Amniotic stem cell (primary cell): ENCODE measurements around the gene GLB1L3.
"Not testable (repeated sequence)": the region's sequence is repeated elsewhere in the genome, so short reads cannot be mapped to it uniquely, and the experiment has no call there.

Experiments
- DNase-seq: peaks from one replicate; lab custom pipeline; 2025; lab: John Stamatoyannopoulos, UW

The GLB1L3 gene

GRCh38 chr11:134344497-134345236 is 68.5 kb downstream of the GLB1L3 start:
- not testable (repeated sequence) for DNase-seq

- DNase-seq = no peak
These were observed 69.0 kb downstream of the GLB1L3 start for GRCh38 chr11:134345237-134345550.

DNA sequence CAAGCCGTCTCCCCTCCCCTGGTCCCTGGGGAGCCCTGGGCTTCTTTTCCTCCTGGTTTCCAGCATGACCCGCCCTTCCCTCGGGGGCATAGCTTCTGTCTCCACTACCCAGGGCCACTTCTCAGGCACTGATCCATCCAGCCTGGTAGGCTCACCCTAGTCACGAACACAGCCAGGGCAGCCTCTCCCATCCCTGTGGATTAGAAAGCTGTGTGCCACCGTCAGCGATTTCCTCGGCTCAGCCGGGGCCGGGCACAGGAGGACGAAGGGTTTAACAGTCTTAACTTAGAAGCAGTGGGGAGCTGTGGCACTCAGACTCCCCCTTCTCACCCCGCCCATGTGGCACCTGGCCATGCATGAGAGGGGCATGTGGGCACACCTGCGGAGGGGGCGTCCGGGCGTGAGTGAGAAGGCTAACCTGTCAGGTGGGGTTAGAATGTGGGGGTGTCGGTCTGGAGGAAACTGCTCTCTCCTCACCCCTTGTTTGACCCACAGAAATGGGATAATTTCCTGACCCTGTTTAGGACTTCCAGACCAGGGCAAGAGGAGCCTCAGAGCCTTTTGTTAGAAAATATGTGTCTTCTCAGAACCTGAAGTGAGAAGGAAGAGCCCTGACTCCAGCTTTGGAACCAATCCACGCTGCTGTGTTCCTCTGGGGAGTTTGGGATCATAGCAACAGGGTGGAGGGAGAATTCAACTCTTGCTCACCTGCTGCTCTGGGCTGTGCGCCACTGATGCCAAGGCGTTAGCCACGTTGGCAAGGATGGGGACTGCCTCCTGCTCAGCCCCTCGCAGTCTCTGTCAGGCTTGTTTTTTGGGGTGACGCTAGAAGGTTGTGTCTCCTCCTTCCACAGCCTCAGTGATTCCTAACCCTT is 70.2 kb downstream of the GLB1L3 start:
- no peak for DNase-seq

DNA sequence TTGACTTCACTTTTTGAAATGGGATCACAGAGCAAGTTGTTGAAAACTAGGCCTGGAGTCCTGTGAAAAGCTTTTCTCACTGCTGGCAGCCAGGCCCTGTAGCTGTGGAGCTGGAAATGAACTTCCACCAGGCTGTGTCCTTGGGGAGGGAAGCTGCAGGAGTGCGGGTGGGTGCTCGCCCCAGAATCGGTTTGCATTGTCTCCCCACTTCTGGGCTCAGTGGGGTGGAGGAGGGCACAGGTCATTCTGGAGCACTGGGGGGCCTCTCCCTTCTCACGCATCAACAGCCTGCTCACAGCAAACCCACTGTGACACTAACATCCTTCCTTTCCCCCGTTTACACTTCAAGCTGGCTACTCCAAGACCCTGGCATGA is 70.8 kb downstream of the GLB1L3 start:
- DNase-seq = no peak

DNA sequence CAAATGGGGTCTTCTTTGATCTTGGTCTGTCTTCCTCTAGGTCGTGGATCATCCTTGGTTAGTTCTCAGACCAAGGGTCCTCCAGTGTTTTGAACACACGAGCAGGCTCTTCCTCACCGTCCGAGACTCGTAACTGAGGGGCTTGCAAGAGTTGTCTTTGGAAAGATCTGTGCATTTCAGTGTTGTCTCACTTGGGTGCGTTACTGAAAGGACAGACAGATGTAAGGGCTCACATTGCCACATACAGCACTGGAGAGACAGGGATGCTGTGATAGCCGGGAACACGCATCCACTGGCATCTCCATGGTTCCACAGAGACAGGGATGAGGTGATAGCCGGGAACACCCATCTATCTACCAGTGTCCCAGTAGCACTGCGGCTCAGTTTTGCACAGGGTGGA is 71.3 kb downstream of the GLB1L3 start:
- DNase-seq = no peak

GRCh38 chr11:134349109-134349801 is 73.1 kb downstream of the GLB1L3 start:
- no peak for DNase-seq

DNA sequence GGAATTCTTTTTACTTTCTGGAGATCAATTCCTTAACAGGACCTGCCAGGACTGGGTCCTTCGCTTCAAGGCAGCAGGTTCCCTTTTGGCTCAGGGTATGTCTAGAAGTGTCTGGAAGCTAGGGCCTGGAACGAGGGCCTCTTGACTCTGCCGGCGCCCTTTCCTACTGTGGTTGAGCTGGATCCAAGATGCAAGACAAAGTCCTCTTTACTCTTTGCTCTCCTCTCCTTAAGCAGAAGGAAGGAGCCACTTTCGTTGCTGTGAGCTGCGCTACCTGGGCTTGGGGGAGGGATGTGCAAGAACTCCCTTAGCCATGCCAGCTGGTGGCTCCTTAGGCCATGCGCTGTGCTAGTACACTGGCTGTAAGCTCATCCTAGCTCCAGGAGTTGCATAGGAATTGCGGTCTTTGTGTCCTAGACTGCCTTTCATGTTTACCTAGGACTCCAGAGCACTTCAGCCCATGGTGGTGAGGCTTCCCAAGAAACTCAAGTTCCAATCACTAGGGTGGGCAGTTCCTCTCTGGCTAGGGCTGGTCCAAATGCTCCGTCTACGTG is 73.7 kb downstream of the GLB1L3 start:
- no peak for DNase-seq

DNA sequence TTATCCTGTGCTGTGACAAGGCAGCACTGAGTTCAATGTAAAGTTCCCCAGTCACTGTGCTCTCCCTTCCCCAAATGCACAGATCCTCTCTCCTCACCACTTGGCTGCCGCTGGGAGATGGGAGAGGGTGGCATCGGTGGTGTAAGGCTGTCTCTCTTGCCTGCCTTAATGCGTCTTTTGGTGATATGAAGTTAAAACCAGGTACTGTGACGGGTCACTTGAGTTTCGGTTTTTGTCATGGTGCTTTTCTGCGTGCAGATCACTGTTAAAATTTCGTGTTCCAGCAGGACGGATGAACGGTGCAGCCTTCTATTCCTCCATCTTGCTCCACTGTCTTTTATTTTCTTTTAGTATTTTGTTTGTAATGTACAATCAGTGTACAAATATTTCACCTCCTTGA is 74.2 kb downstream of the GLB1L3 start:
- DNase-seq = no peak

DNA sequence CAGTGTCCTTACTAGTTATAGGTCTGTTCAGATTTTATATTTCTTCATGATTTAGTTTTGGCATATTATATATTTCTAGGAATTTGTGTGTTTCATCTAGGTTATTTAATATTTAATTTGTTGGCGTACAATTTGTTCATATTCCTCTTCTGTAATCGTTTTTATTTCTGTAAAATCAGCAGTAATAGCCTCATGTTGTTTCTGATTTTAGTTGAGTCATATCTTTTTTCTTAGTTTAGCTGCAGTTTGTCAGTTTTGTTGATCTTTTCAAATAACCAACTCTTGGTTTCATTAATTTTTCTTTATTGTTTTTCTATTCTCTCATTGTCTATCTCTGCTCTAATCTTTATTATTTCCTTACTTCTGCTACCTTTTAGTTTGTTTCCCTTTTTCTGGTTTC is 75.9 kb downstream of the GLB1L3 start:
- DNase-seq = no peak

GRCh38 chr11:134355136-134355535 is 79.0 kb downstream of the GLB1L3 start:
- no peak for DNase-seq

- DNase-seq = no peak
These were observed 79.5 kb downstream of the GLB1L3 start for GRCh38 chr11:134355656-134356055.

- DNase-seq = no peak
These were observed 80.7 kb downstream of the GLB1L3 start for GRCh38 chr11:134356656-134357544.

- DNase-seq = no peak
These were observed 81.3 kb downstream of the GLB1L3 start for GRCh38 chr11:134357545-134357839.

- DNase-seq = no peak
These were observed 82.1 kb downstream of the GLB1L3 start for GRCh38 chr11:134358165-134358855.

DNA sequence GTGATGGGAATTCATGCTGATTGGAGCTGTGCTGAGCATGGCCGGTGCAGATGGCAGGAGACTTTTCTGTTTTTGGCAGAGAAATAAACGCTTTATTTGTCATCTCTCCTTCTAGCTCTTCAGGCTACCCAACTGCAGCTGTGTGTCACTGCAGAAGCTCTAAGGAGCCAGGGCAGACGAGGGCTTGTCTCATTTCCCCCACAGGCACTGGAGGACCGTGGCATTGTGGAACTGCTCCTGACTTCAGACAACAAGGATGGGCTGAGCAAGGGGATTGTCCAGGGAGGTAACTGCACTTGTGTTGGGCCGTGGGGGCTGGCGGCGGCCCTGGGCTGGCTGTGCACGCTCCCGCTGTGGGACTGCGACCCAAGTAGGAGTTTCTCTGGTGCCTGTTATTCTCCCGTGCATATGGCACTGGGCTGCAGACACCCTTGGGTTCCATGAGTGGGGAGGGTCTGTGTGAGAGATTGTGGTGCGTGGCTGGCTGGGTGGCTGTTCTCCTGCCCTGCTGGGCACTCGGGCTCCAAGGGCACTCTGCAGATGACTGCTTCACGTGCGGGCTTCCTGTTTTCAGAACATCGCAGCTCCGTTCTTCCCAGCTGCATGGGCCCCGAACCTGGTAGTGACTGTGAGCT is 82.8 kb downstream of the GLB1L3 start:
- no peak for DNase-seq

DNA sequence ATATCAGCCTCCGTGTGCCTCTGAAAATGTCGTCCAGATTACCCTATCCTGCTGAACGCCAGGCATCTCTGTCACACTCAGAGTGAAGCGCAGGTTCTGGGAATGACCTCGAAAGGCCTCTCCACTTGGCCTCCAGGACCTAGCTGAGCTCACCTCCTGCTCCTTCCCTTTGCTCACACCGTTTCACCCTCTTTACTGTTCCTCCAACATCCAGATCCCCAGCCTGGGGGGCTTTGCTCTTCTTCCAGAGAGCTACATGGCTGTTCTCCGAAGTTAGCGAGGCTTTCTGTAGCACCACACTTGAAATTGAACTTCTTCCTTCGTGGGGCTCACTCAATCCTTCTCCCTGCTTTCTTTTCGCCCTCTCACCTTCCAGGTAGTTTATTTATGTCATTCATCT is 83.5 kb downstream of the GLB1L3 start:
- no peak for DNase-seq

GRCh38 chr11:134360050-134360835 is 84.1 kb downstream of the GLB1L3 start:
- no peak for DNase-seq

- DNase-seq = no peak
These were observed 85.5 kb downstream of the GLB1L3 start for GRCh38 chr11:134361661-134362060.

DNA sequence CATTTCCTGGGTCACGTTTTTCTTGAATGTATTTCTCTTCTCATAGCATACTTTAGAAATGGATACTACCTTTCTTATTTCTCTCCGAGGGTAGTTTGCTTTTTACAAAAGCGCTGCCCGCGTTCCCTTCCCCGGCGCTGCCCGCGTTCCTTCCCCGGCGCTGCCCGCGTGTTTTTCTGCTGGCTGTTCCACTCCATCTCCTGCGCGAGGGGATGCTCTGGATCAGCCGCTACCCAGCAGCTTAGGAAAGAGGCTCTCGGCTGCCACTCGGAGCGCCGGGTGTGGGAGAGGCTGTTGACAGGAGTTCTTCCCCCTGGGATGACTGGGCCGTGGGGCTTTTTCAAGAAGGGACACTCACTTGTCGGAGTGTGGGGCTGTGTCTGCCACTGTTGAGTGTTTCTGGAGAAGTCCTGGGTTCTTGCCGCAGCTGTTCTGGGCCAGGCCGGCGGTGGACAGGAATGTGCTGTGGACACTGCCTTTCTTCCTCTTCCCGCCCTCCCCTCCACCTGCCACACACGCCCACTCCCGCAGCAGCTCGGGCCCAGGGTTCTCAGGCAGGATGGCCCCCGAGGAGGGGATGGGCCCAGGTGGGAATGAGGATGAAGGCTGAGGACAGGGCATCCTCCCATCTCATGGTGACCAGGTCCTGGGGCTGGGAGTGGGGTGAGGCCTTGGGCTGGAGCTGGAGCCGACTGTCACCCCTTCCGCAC is 86.2 kb downstream of the GLB1L3 start:
- DNase-seq = no peak
